ENCODE data around the gene RNF213. TPM values are rescaled to one million over a fixed set of nuclear protein-coding genes. Genes with fewer than 3 reads are reported as not detected.

The RNF213 gene
- total RNA-seq, 1 experiment from 2014 or later, result 61.4 TPM

DNA sequence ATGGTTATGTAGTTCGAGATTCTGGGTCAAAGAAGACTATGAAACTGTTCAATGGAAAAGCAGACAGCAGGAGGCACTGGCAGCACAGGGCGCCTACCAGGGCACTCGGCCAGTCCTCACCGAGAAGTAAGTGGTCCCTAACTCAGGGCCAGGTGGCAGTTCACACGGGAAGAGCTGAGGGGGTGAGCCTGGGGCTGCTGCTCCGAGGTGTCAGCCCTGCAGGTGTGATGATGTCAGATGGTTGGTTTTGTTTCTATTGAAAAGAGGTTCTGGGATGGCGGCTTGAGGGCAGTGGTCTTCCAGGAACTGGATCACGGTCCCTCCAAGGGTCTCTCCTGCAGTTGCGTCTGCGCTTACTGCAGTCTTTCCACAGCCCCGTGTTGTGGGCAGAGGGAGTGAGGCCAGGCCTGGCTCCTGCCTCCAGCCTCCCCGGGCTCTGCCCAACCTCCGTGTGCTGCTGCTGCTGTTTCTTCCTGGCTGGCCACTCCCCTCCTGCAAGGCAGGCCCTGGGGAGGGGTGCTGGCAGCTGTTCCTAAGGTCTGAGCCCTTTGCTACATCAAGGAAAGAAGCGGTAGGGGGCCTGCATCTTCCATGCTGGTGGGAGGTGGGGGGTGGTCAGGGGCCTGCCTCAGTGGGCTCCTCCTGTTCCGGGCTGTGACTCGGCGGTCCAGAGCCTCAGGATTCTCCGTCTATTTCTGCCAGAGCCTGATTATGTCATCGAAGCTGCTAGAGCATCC is 22.6 kb downstream of the RNF213 start:
- H3K4me1 ChIP-seq, result no peaks in the 10 kb centered on the region
- H3K4me1 Mint-ChIP-seq (ENCODE audit: low read depth, unreplicated experiment), result no peaks in the 10 kb centered on the region
- no TSS peak for BruUV-seq (replicated peaks)
- H3K9me3 ChIP-seq, result no peaks in the 10 kb centered on the region
- no peaks in the 10 kb centered on the region for H3K9me3 Mint-ChIP-seq (ENCODE audit: unreplicated experiment)
- H3K27me3 ChIP-seq (replicated peaks; ENCODE audit: control insufficient read depth, insufficient read depth, low read length), result no peaks in the 10 kb centered on the region
- CTCF ChIA-PET, result no interaction called here
- H3K4me3 Mint-ChIP-seq (ENCODE audit: unreplicated experiment), result no peak overlapping the region
- POLR2A ChIA-PET, result no interaction called here
- H3K27me3 Mint-ChIP-seq (ENCODE audit: insufficient read depth, unreplicated experiment), result no peaks in the 10 kb centered on the region
- H3K4me3 ChIP-seq (ENCODE audit: low read depth, low read length), result no peak overlapping the region
- H3K27ac Mint-ChIP-seq (ENCODE audit: unreplicated experiment), result no peak overlapping the region
- TF ChIP-seq, protein P1, sequence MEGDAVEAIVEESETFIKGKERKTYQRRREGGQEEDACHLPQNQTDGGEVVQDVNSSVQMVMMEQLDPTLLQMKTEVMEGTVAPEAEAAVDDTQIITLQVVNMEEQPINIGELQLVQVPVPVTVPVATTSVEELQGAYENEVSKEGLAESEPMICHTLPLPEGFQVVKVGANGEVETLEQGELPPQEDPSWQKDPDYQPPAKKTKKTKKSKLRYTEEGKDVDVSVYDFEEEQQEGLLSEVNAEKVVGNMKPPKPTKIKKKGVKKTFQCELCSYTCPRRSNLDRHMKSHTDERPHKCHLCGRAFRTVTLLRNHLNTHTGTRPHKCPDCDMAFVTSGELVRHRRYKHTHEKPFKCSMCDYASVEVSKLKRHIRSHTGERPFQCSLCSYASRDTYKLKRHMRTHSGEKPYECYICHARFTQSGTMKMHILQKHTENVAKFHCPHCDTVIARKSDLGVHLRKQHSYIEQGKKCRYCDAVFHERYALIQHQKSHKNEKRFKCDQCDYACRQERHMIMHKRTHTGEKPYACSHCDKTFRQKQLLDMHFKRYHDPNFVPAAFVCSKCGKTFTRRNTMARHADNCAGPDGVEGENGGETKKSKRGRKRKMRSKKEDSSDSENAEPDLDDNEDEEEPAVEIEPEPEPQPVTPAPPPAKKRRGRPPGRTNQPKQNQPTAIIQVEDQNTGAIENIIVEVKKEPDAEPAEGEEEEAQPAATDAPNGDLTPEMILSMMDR (IDR thresholded peaks at IDR 0.05; ENCODE audit: insufficient read depth in 1 of 2, low read depth in 1 of 2, low read length in 1 of 2, severe bottlenecking in 1 of 2, unreplicated experiment in 1 of 2), result no peak
- no peak for DNase-seq
- intact Hi-C loops (cut with micrococcal nuclease; ENCODE audit: unreplicated experiment), result no loop called here
- peaks cover 5% of the 10 kb centered on the region for H3K36me3 Mint-ChIP-seq (ENCODE audit: insufficient read depth, unreplicated experiment)
- H3K36me3 ChIP-seq (ENCODE audit: control insufficient read depth, insufficient read depth, low read length), result peaks cover 2% of the 10 kb centered on the region; the same call in 1 of the 2 replicates

DNA sequence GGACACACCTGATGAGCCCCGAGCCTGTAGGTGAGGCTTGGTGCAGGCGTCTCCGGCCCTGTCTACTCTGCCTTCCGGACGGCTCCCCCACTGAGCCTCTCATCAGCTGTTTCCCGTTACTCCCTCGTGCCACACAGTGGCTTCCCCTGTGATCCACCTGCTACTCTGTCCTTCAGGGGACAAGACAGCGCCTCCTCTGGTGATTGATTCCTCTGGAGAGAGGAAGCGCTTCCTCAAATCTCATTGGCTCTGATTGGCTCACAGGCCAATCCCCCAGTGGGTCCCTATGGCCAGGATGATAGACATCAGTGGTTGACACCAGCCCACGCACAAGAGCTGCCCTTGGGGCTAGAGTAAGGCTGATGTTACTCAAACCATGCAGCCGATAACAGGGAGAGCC is 24.0 kb downstream of the RNF213 start:
- BruUV-seq (replicated peaks), result no TSS peak
- H3K27me3 ChIP-seq (replicated peaks; ENCODE audit: control insufficient read depth, insufficient read depth, low read length), result no peaks in the 10 kb centered on the region
- Mint-ChIP-seq H3K36me3 (ENCODE audit: insufficient read depth, unreplicated experiment) (peaks cover 13% of the 10 kb centered on the region), H3K9me3 (ENCODE audit: unreplicated experiment) (no peaks in the 10 kb centered on the region), H3K4me3 (ENCODE audit: unreplicated experiment) (no peak overlapping the region), H3K27me3 (ENCODE audit: insufficient read depth, unreplicated experiment) (no peaks in the 10 kb centered on the region), H3K27ac (ENCODE audit: unreplicated experiment) (no peak overlapping the region), H3K4me1 (ENCODE audit: low read depth, unreplicated experiment) (no peaks in the 10 kb centered on the region)
- no peak overlapping the region for H3K4me3 ChIP-seq (ENCODE audit: low read depth, low read length)
- POLR2A ChIA-PET, result interaction anchor here (0.5 kb wide), 1 partner anchor 143 kb away, joined by 3 read pairs; no protein-coding TSS in a partner anchor
- DNase-seq, result no peak
- intact Hi-C loops (cut with micrococcal nuclease; ENCODE audit: unreplicated experiment), result no loop called here
- H3K9me3 ChIP-seq, result no peaks in the 10 kb centered on the region
- CTCF ChIA-PET, result interaction anchor here (0.5 to 0.7 kb wide), 2 partner anchors 60 to 69 kb away, joined by 3 to 4 read pairs; no protein-coding TSS in a partner anchor
- TF ChIP-seq, protein P1 (IDR thresholded peaks at IDR 0.05; ENCODE audit: insufficient read depth in 1 of 2, low read depth in 1 of 2, low read length in 1 of 2, severe bottlenecking in 1 of 2, unreplicated experiment in 1 of 2), result no peak
- H3K4me1 ChIP-seq, result no peaks in the 10 kb centered on the region
- peaks cover 2% of the 10 kb centered on the region; the same call in 1 of the 2 replicates for H3K36me3 ChIP-seq (ENCODE audit: control insufficient read depth, insufficient read depth, low read length)

DNA sequence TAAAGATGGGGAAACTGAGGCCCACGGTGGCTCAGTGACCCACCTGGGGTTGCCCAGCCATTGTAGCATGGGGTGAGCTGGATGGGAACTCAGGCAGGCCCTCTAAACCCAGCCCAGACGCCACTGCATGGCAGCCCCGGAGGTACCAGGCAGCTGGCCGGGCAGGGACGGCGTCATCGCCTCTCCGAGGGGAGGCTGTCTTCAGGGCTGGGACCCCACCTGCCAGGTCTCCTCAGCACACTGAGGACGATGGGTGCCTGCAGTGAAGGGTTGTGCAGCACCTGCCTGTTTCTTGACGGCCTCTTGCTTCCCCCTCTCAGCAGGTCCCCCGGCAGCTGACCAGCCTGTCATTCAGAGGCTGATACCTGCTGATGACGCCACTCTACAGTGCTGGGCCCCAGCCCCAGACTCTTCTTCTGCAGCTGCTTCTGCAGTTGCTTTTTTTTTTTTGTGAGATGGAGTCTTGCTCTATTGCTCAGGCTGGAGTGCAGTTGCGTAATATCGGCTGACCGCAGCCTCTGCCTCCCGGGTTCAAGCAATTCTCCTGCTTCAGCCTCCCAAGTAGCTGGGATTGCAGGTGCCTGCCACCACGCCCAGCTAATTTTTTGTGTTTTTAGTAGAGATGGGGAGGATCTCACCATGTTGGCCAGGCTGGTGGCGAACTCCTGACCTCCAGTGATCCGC is 24.7 kb downstream of the RNF213 start:
- POLR2A ChIA-PET, result interaction anchor here (0.5 kb wide), 1 partner anchor 142 kb away, joined by 3 read pairs; no protein-coding TSS in a partner anchor
- Mint-ChIP-seq H3K27me3 (ENCODE audit: insufficient read depth, unreplicated experiment) (no peaks in the 10 kb centered on the region), H3K36me3 (ENCODE audit: insufficient read depth, unreplicated experiment) (peaks cover 17% of the 10 kb centered on the region), H3K4me3 (ENCODE audit: unreplicated experiment) (no peak overlapping the region), H3K27ac (ENCODE audit: unreplicated experiment) (no peak overlapping the region), H3K9me3 (ENCODE audit: unreplicated experiment) (no peaks in the 10 kb centered on the region), H3K4me1 (ENCODE audit: low read depth, unreplicated experiment) (no peaks in the 10 kb centered on the region)
- intact Hi-C loops (cut with micrococcal nuclease; ENCODE audit: unreplicated experiment), result no loop called here
- no peak for DNase-seq
- Histone ChIP-seq H3K36me3 (ENCODE audit: control insufficient read depth, insufficient read depth, low read length) (peaks cover 2% of the 10 kb centered on the region; the same call in 1 of the 2 replicates), H3K27me3 (replicated peaks; ENCODE audit: control insufficient read depth, insufficient read depth, low read length) (no peaks in the 10 kb centered on the region), H3K9me3 (no peaks in the 10 kb centered on the region), H3K4me1 (no peaks in the 10 kb centered on the region), H3K4me3 (ENCODE audit: low read depth, low read length) (no peak overlapping the region)
- CTCF ChIA-PET, result interaction anchor here (0.7 kb wide), 1 partner anchor 161 kb away, joined by 4 read pairs; no protein-coding TSS in a partner anchor
- no TSS peak for BruUV-seq (replicated peaks)
- TF ChIP-seq, protein P1 (IDR thresholded peaks at IDR 0.05; ENCODE audit: insufficient read depth in 1 of 2, low read depth in 1 of 2, low read length in 1 of 2, severe bottlenecking in 1 of 2, unreplicated experiment in 1 of 2), result no peak

All from Caco-2 (cell line).